Liver (tissue), 3 donors: ENCODE data around the gene CCS.

Experiments
- ATF3 ChIP-seq: IDR thresholded peaks from 2 replicates; pipeline ENCODE4 v1.6.1; 2016; ENCODE audit warnings: antibody characterized with exemption
- EGR1 ChIP-seq, 2 donors: IDR thresholded peaks; 2 replicates each; pipeline ENCODE4 v1.6.1; 2016 to 2018; ENCODE audit warnings: antibody characterized with exemption in 2 of 2, low read depth in 2 of 2
- FOXA1 ChIP-seq: IDR thresholded peaks from 2 replicates; pipeline ENCODE4 v1.6.1; 2016; ENCODE audit warnings: antibody characterized with exemption
- HNF4G ChIP-seq: IDR thresholded peaks from 2 replicates; pipeline ENCODE4 v1.6.1; 2016; ENCODE audit warnings: antibody characterized with exemption
- JUND ChIP-seq, 2 donors: IDR thresholded peaks; 2 replicates each; pipeline ENCODE4 v1.6.1; 2016; ENCODE audit warnings: antibody characterized with exemption in 2 of 2
- MAX ChIP-seq: IDR thresholded peaks from 2 replicates; pipeline ENCODE4 v1.6.1; 2016; ENCODE audit warnings: antibody characterized with exemption
- NR2F2 ChIP-seq: IDR thresholded peaks from 2 replicates; pipeline ENCODE4 v1.6.1; 2016; ENCODE audit warnings: antibody characterized with exemption
- RAD21 ChIP-seq, 2 donors: IDR thresholded peaks; 2 replicates each; pipeline ENCODE4 v1.6.1; 2016; ENCODE audit warnings: antibody characterized with exemption in 2 of 2, mild to moderate bottlenecking in 2 of 2
- REST ChIP-seq: IDR thresholded peaks from 2 replicates; pipeline ENCODE4 v1.6.1; 2016; ENCODE audit warnings: antibody characterized with exemption, mild to moderate bottlenecking
- RXRA ChIP-seq, 2 donors: IDR thresholded peaks; 2 replicates each; pipeline ENCODE4 v1.6.1; 2017 to 2018; ENCODE audit warnings: antibody characterized with exemption in 2 of 2, mild to moderate bottlenecking in 1 of 2
- SP1 ChIP-seq: IDR thresholded peaks from 2 replicates; pipeline ENCODE4 v1.6.1; 2018; ENCODE audit warnings: antibody characterized with exemption, mild to moderate bottlenecking
- TAF1 ChIP-seq: conservative IDR thresholded peaks from 2 replicates; pipeline ENCODE4 v1.6.1; 2016; ENCODE audit warnings: antibody characterized with exemption, mild to moderate bottlenecking
- YY1 ChIP-seq: IDR thresholded peaks from 2 replicates; pipeline ENCODE4 v1.6.1; 2016; ENCODE audit warnings: antibody characterized with exemption, mild to moderate bottlenecking
- TF ChIP-seq, protein P1 (sequence below): fragments of 150-350 bp; IDR thresholded peaks from 2 replicates; pipeline ENCODE4 v1.5.1; 2017; ENCODE audit warnings: improper control_type of control experiment, low read depth, low read length; ENCODE audit not compliant: missing input control
- donor health status: healthy.
- donor health status: healthy.

DNA sequence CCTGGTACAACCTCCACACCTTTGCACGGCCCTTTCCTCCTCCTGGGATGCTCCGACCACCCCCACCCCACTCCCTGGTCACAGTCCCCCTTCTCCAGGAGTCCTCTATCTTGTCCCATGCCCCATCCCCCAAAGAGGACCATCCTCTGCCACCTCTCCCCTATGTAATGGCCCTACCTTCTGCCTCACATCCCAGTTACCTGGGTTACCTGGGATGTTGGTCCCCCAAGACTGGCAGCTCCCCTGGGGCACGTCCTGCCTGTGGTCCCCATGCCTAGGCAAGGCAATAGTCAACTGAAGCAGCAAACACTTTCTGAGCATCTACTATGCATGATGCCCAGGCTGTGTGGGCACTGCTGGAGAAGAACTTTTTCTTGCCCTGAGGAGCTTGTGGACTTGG, 37.6 kb upstream of the CCS start:
- no peak for TF ChIP-seq REST
- TF ChIP-seq, protein P1, sequence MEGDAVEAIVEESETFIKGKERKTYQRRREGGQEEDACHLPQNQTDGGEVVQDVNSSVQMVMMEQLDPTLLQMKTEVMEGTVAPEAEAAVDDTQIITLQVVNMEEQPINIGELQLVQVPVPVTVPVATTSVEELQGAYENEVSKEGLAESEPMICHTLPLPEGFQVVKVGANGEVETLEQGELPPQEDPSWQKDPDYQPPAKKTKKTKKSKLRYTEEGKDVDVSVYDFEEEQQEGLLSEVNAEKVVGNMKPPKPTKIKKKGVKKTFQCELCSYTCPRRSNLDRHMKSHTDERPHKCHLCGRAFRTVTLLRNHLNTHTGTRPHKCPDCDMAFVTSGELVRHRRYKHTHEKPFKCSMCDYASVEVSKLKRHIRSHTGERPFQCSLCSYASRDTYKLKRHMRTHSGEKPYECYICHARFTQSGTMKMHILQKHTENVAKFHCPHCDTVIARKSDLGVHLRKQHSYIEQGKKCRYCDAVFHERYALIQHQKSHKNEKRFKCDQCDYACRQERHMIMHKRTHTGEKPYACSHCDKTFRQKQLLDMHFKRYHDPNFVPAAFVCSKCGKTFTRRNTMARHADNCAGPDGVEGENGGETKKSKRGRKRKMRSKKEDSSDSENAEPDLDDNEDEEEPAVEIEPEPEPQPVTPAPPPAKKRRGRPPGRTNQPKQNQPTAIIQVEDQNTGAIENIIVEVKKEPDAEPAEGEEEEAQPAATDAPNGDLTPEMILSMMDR, result no peak
- no peak for TF ChIP-seq NR2F2
- no peak for TF ChIP-seq EGR1 (IDR thresholded peaks at IDR 0.05; ENCODE audit: low read depth in 2 of 2)
- TF ChIP-seq YY1, result no peak
- no peak for TF ChIP-seq JUND (IDR thresholded peaks at IDR 0.05)
- no peak for TF ChIP-seq MAX
- no peak for TF ChIP-seq TAF1
- TF ChIP-seq HNF4G, result no peak
- TF ChIP-seq RXRA (IDR thresholded peaks at IDR 0.05), result no peak
- no peak for TF ChIP-seq RAD21 (IDR thresholded peaks at IDR 0.05)
- TF ChIP-seq SP1, result no peak
- TF ChIP-seq FOXA1, result no peak
- no peak for TF ChIP-seq ATF3
